HG02884 (cell line): ENCODE results near the gene MANEA.
"Not testable (repeated sequence)": the region's sequence is repeated elsewhere in the genome, so short reads cannot be mapped to it uniquely, and the experiment has no call there.

Experiments used
- ATAC-seq: cut with Tn5 transposase; IDR thresholded peaks from one replicate; pipeline ENCODE4 v1.9.1; 2021; ENCODE audit warnings: mild to moderate bottlenecking, moderate library complexity; ENCODE audit not compliant: unreplicated experiment

Gene MANEA

GRCh38 chr6:95577304-95578105 lies at the start of gene MANEA:
Gene MANEA (plus strand): TSS chr6:95577535. CDS start chr6:95586440, 8,905 bp downstream.
- ATAC-seq = peak; percentile 65

- ATAC-seq = no peak
Observed at GRCh38 chr6:95529762-95530161, 47.6 kb upstream of the MANEA start.

GRCh38 chr6:95530176-95530819 lies 47.0 kb upstream of the MANEA start:
- ATAC-seq = no peak

- ATAC-seq = no peak
Observed at GRCh38 chr6:95543798-95544197, 33.5 kb upstream of the MANEA start.

GRCh38 chr6:95544517-95545225 lies 32.7 kb upstream of the MANEA start:
- no peak for ATAC-seq

- no peak for ATAC-seq
Observed at GRCh38 chr6:95545226-95545625, 32.1 kb upstream of the MANEA start.

- ATAC-seq = no peak
Observed at GRCh38 chr6:95545686-95546085, 31.6 kb upstream of the MANEA start.

GRCh38 chr6:95546148-95546547 lies 31.2 kb upstream of the MANEA start:
- no peak for ATAC-seq

GRCh38 chr6:95547043-95547442 lies 30.3 kb upstream of the MANEA start:
- ATAC-seq = no peak

GRCh38 chr6:95548188-95548786 lies 29.0 kb upstream of the MANEA start:
- no peak for ATAC-seq

- ATAC-seq = no peak
Observed at GRCh38 chr6:95551678-95552324, 25.5 kb upstream of the MANEA start.

- no peak for ATAC-seq
Observed at GRCh38 chr6:95553880-95554279, 23.5 kb upstream of the MANEA start.

- ATAC-seq = not testable (repeated sequence)
Observed at GRCh38 chr6:95560956-95561355, 16.4 kb upstream of the MANEA start.

GRCh38 chr6:95569560-95569959 lies 7.8 kb upstream of the MANEA start:
- ATAC-seq = no peak

GRCh38 chr6:95572098-95572497 lies 5.2 kb upstream of the MANEA start:
- ATAC-seq = peak; percentile 43

GRCh38 chr6:95574811-95575210 lies 2.5 kb upstream of the MANEA start:
- no peak for ATAC-seq

- ATAC-seq = peak; percentile 22
Observed at GRCh38 chr6:95576218-95576997, 927 bp upstream of the MANEA start.

- no peak for ATAC-seq
Observed at GRCh38 chr6:95576998-95577303, 384 bp upstream of the MANEA start.

- peak; percentile 6 for ATAC-seq
Observed at GRCh38 chr6:95578106-95578410, 723 bp downstream of the MANEA start.

GRCh38 chr6:95581073-95581472 lies 3.7 kb downstream of the MANEA start:
- ATAC-seq = no peak
